ENCODE measurements around the gene COL8A1.
A peak's percentile ranks its signal among the peaks of the same experiment; 100 is the strongest.
"Not testable (repeated sequence)": the region's sequence is repeated elsewhere in the genome, so short reads cannot be mapped to it uniquely, and the experiment has no call there.

COL8A1 gene

GRCh38 chr3:99712291-99712954, 74.0 kb downstream of the COL8A1 start:
- no peak for DNase-seq

DNA sequence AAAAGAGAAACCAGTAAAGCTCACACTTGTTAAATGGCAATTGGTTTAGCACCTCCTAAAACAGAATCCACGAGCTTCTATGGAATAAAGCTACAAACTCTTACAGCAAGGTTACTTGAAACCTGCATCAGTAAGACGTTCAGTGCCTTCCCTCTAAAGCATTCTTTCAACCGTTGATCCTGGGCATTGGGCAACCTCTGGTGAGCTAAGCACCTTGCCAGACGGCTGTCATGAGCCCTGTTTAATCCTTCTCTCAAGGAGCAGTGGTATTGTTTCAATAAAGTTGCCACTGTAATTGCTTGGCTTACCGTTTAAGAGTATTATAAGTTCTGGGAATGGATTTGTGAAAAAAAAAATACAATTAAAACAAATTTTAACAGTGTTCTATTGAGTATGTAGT, 75.0 kb downstream of the COL8A1 start:
- DNase-seq, result no peak

DNA sequence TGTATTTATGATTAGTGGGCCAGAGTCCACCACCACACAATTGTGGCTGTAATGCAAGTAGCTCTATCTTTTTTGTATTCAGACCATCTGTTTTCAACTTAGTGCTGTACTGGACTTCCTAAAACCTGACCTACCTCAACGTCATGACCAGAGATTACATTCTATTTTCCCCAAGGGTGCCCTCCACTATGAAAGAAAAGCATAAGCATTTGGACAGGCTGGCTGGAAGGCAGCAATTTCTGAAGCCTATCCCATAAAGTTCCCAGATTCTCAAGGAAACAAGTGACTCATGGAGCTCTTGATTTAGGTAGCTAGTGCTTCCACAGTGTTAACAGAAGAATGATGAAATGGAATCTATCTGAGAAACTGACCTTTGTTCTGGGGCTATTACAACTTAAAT, 75.8 kb downstream of the COL8A1 start:
- no peak for DNase-seq

GRCh38 chr3:99714575-99714974, 76.2 kb downstream of the COL8A1 start:
- no peak for DNase-seq

DNA sequence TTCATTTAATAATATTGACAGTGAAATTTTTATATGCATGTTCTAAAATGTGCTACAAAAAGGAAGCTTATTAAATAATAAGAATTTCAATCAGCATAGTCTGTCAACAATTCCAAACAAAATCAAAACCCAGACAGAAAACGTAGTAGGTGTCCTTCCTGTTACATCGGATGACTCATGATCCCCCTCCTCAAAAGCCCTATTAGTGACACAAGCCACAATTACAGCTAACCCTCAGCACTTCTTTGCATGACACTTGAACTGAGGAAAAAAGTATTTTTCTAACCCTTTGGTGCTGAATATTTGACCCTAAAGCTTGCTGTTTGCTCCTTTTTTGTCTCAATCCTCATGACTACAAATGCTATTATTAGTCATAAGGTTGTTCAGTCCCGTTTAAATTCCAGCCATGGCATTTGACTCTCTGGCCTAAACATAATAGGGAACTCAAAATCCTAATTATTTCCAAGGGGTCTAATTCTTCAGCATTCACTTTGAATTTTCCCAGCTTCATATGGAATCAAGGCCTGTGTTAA, 78.1 kb downstream of the COL8A1 start:
- no peak for DNase-seq

GRCh38 chr3:99720985-99721632, 82.7 kb downstream of the COL8A1 start:
- peak; percentile 24 for DNase-seq

DNA sequence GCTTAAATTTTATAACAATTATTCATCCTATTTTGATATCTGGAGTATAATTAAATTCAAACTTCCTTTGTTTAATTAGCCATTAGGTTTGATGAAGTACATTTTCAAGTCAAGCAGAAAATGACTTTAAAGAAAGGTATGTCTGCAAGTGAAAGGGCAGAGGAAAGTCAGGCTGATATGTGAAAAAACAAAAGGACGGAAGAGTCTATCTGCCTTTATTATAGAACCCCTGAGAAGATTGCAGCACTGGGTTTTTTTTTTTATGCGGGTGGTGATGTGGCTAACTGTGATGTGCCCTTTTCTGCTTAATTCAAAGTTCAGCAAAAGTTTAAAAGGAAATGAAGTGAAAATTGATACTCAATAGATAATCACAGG, 83.2 kb downstream of the COL8A1 start:
- DNase-seq, result no peak

DNA sequence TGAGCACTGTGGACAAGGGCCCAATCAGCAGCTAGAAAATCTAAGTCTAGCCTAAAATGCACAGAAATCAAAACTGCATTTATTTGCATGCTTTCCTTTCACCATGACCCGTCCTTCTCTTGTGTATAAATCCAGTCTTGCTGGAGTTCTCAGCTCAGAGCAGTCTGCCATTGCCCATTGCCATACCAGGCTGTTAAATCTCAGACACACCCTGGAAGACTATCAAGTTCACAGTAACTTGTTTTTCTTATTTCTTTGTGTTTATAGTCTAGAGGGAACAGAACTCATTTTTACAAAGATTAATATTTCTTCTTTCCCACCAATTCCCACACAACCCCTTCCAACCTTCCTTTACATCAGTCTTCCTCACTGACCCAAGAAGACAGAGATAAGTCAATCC, 85.9 kb downstream of the COL8A1 start:
- no peak for DNase-seq

DNA sequence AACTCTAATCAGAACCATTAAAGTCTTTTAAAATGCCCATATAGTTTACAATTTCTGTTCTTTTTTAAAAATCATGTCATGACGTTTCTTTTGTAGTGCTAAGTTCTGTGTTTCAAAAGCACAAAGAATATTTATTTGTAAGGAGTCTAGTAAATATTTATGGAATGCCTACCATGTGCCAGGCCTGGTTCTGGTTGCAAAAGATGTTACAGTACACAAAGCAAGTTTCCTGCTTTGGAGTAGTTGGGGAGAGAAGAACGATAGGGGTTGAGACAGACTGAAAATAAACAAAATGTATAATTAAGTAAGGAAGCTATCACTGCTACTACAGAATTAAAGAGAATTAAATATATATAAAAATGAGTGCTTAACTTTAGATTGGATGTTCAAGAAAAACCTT, 92.5 kb downstream of the COL8A1 start:
- DNase-seq, result no peak

GRCh38 chr3:99731499-99731898, 93.1 kb downstream of the COL8A1 start:
- no peak for DNase-seq

DNA sequence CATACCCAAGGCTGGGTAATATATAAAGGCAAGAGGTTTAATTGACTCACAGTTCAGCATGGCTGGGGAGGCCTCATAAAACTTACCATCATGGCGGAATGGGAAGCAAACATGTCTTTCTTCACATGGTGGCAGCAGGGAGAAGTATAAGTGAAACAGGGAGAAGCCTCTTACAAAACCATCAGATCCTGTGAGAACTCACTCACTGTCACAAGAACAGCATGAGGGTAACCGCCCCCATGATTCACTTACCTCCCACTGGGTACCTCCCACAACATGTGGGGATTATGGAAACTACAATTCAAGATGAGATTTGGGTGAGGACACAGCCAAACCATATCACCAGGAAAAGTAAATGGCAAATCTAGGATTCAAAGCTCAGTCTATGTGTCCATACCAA, 102.0 kb downstream of the COL8A1 start:
- not testable (repeated sequence) for DNase-seq

GRCh38 chr3:99741588-99741987, 103.2 kb downstream of the COL8A1 start:
- DNase-seq, result no peak

GRCh38 chr3:99747915-99748314, 109.5 kb downstream of the COL8A1 start:
- no peak for DNase-seq

DNA sequence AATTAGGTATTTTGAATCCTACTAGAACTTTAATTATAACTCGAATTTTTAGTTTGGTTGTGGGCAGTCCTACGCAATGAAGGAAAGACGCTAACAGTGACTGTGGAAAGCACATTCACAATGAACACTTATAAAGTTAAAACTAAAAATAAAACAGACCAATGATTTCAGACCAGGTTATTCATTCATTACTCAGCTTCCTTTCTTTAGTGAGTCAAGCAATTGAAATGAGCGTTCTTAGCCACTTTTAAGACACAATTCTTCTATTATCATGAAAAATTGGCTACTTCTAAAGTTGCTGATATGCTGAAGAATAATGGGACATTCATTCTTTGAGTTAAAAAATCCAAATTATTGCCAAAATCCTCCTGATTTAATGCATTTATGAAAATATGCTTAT, 113.3 kb downstream of the COL8A1 start:
- no peak for DNase-seq

- DNase-seq, result no peak
Observed at GRCh38 chr3:99753268-99753975, 115.0 kb downstream of the COL8A1 start.

GRCh38 chr3:99755831-99756230, 117.4 kb downstream of the COL8A1 start:
- DNase-seq, result no peak

GRCh38 chr3:99757966-99758365, 119.6 kb downstream of the COL8A1 start:
- no peak for DNase-seq

DNA sequence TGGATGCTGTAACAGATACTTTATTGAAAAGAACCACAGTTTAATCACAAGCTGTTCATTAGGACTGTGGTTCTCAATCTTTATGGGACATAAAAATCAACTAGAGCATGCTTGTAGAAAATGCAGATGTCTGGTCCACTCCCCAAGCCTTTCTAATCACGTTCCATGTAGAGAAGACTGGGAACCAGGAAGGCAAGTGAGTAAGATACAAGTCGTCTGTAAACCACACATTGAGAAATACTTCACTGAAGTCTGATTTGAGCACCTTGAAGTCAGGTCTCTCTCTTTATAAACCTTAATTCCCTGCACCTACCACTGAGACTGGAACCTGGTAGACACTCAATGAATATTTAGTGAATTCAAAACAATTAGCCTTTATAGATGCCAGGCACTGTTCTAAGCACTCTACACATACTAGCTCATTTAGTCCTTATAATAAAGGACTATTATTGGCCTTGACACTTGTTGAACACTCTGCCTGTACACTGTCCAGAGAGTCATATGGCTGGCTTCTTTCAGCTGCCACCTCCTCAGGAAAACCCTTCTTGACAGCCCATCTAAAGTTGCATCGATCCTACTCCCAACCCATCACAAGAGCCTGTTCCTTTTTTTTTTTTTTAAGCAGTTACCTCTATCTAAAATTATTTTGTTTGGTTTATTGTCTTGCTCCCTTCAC, 120.2 kb downstream of the COL8A1 start:
- DNase-seq, result no peak

GRCh38 chr3:99760031-99760430, 121.6 kb downstream of the COL8A1 start:
- no peak for DNase-seq

GRCh38 chr3:99760629-99761028, 122.2 kb downstream of the COL8A1 start:
- no peak for DNase-seq

DNA sequence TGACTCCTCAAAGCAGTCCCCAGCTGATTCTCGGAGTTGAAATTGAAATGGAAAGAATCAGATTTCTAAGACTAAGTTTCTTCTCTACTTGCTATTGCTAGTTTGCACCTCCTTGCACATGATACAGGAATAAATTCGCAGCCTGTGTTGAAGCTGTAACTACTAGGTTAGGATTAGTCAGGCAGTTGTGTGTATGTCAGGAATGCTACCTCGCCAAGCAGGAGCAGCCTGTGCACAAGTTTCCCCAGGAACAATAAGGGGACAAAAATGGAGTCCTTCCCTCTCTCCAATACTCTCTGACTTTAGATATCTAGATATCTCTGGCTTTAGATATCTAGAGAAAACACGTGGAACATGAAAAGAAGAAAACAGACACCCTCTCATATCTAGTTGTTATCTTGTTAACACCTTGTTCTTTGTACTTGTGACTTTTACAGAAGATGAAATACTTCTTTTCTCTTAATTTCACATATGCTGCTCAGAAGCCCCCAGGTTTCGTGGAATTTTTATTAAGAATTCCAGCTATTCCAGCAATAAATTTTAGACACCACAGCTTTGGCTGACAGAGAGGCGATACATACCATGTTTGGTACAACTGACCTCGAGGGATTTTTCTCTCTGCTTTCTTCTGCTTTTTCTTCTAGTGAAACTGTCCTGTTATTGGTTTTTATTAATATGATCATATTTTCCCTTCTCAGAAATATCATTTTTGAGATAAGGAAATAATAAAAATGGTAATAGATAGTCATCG, 123.2 kb downstream of the COL8A1 start:
- no peak for DNase-seq

DNA sequence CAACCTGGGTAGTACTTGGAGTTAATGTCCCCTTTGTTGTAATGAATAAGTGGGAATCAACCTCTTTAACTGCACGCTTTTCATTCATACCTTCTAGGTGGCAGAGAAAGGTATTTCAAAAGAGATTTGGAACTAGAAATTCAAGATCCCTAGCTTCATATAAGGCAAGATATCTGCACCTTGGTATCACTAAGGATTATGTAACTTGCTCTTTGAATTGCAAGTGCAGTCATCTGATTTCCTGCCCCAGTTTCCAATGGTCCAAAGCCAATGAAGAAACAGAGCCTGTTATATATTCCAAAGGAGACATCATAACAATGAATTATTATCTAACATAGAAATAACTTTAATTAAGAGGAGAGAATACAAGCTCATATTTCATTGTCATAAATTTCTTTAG, 124.5 kb downstream of the COL8A1 start:
- DNase-seq, result no peak

DNA sequence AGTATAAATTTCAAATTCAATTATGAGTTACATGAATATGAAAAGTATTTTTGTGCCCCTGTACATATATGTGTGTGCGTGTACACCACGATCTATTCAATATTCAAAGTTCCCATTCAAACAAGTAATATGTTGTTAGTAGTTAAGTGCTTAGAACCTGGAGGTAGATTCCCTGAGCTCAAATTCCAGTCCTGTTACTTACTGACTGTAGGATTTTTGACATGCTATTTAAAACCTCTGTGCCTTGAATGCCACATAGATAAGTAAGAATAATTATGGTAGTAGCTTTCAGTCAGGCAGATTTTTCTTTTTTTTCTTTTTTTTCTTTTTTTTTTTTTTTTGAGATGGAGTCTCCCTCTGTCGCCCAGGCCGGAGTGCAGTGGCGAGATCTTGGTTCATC, 126.0 kb downstream of the COL8A1 start:
- DNase-seq, result no peak

All from DMS79 (cell line).